A549 (cell line): ENCODE measurements around the gene DLG1. TPM values are rescaled to one million over a fixed set of nuclear protein-coding genes. Genes with fewer than 3 reads are reported as not detected.

Experiments used
- ATAC-seq, 2 experiments: fragments of 200-7000 bp in 1 of 2; fragments of >200 bp in 1 of 2; cut with Nextera tagmentation in 1 of 2; cut with Tn5 transposase in 1 of 2; 3 replicates each; pipeline versions ENCODE4 v1.8.0 to v1.9.1; 2018 to 2020; ENCODE audit warnings: mild to moderate bottlenecking in 1 of 2, moderate library complexity in 1 of 2
- CTCF ChIA-PET: fragments of 300-600 bp; sonication (Branson Sonifier 250); formaldehyde crosslinking; extraction: SDS; loops from one replicate; lab custom pipeline; 2021; ENCODE audit warnings: antibody characterized with exemption, inconsistent platforms; lab: Yijun Ruan, JAX
- POLR2A ChIA-PET: fragments of 350-600 bp; formaldehyde crosslinking; extraction: SDS; loops from one replicate; lab custom pipeline; 2021; ENCODE audit warnings: antibody characterized with exemption, inconsistent platforms; lab: Yijun Ruan, JAX
- DNase-seq, 2 experiments: peaks; one replicate each; pipeline versions ENCODE4 v3.0.0 to v3.0.0-alpha.2; 2011 to 2016; ENCODE audit warnings: low read depth in 1 of 2, low spot score in 1 of 2
- FAIRE-seq: peaks from 2 replicates; lab custom pipeline; 2011; peaks lifted over from hg19 to GRCh38; lab: Jason Lieb, UNC
- H3K27ac ChIP-seq, 2 experiments: fragments of >200 bp; sonication (Bioruptor Twin); formaldehyde crosslinking; 3 replicates each; pipeline ENCODE4 v1.5.1; 2016 to 2017
- H3K4me1 ChIP-seq: fragments of >200 bp; sonication (Bioruptor Twin); formaldehyde crosslinking; 3 replicates; pipeline ENCODE4 v1.6.1; 2016
- H3K4me2 ChIP-seq: fragments of >200 bp; sonication (Bioruptor Twin); formaldehyde crosslinking; 3 replicates; pipeline ENCODE4 v1.6.1; 2016
- H3K4me3 ChIP-seq: fragments of >200 bp; sonication (Bioruptor Twin); formaldehyde crosslinking; 3 replicates; pipeline ENCODE4 v1.5.1; 2016
- H3K9me3 ChIP-seq: fragments of >200 bp; sonication (Bioruptor Twin); formaldehyde crosslinking; 3 replicates; pipeline ENCODE4 v1.6.1; 2016
- ELK1 ChIP-seq: fragments of 150-350 bp; IDR thresholded peaks from 2 replicates; pipeline ENCODE4 v1.6.1; 2014; ENCODE audit warnings: low read depth, mild to moderate bottlenecking, low read length
- EP300 ChIP-seq, 2 experiments: fragments of >200 bp; sonication (Bioruptor Twin); formaldehyde crosslinking; IDR thresholded peaks; 2 replicates in 1 of 2; 3 replicates in 1 of 2; pipeline ENCODE4 v1.6.1; 2016 to 2017
- ESRRA ChIP-seq: fragments of 150-350 bp; IDR thresholded peaks from 2 replicates; pipeline ENCODE4 v1.6.1; 2014; ENCODE audit warnings: mild to moderate bottlenecking, low read length, borderline replicate concordance
- JUN ChIP-seq, 2 experiments: fragments of >200 bp; sonication (Bioruptor Twin); formaldehyde crosslinking; IDR thresholded peaks; 2 replicates in 1 of 2; 3 replicates in 1 of 2; pipeline ENCODE4 v1.6.1; 2016 to 2017
- MAX ChIP-seq: IDR thresholded peaks from 2 replicates; pipeline ENCODE4 v1.6.1; 2012
- PHF8 ChIP-seq: fragments of 200-600 bp; sonication (generic); IDR thresholded peaks from 2 replicates; pipeline ENCODE4 v1.6.1; 2016; ENCODE audit warnings: low read depth, mild to moderate bottlenecking, antibody characterized with exemption, moderate library complexity, borderline replicate concordance
- POLR2A ChIP-seq: IDR thresholded peaks from 2 replicates; pipeline ENCODE4 v1.6.1; 2012; ENCODE audit warnings: mild to moderate bottlenecking, low read length
- RFX5 ChIP-seq: fragments of 450-650 bp; IDR thresholded peaks from 2 replicates; pipeline ENCODE4 v1.7.1; 2014; ENCODE audit warnings: antibody characterized with exemption, mild to moderate bottlenecking, moderate library complexity
- SREBF2 ChIP-seq: fragments of 450-650 bp; IDR thresholded peaks from 2 replicates; pipeline ENCODE4 v1.6.1; 2014; ENCODE audit warnings: mild to moderate bottlenecking, moderate library complexity
- USF2 ChIP-seq: fragments of 450-650 bp; IDR thresholded peaks from 2 replicates; pipeline ENCODE4 v1.6.1; 2014; ENCODE audit warnings: antibody characterized with exemption
- ZFP36 ChIP-seq: fragments of 450-650 bp; IDR thresholded peaks from 2 replicates; pipeline ENCODE4 v1.6.1; 2014; ENCODE audit warnings: borderline replicate concordance; ENCODE audit not compliant: partially characterized antibody
- WGBS: methylation state at CpG from one replicate; pipeline ENCODE4 v1.1.6; 2017; ENCODE audit errors: missing lambda C conversion rate; 5-methylcytosine and 5-hydroxymethylcytosine counted together
- polyA plus RNA-seq, 4 experiments: library from polyadenylated mRNA; depleted of rRNA in 3 of 4; stranded (reverse); fragments of >200 nt; fragmentation: RNase III in 1 of 4; extraction: RNeasy Plus Mini Kit Qiagen cat#74134 plus additional on column Dnase treatment in 1 of 4; gene quantifications; 2 replicates in 3 of 4; 3 replicates in 1 of 4; pipeline ENCODE4 v1.2.3, GENCODE V29; 2011 to 2017
- TF ChIP-seq, protein P1 (sequence below): fragments of 250-450 bp; sonication (Bioruptor Pico); IDR thresholded peaks from 2 replicates; pipeline ENCODE4 v1.5.0; 2020; ENCODE audit warnings: low read depth, mild to moderate bottlenecking, moderate library complexity
- TF ChIP-seq, protein P2 (sequence below): IDR thresholded peaks from 2 replicates; pipeline ENCODE4 v1.6.1; 2012; ENCODE audit warnings: low read depth, borderline replicate concordance

DLG1 gene
- polyA plus RNA-seq, 2 of the 4 experiments (the other 2 are of a cell fraction): 27.0 to 33.9 TPM

- TF ChIP-seq, protein P1, sequence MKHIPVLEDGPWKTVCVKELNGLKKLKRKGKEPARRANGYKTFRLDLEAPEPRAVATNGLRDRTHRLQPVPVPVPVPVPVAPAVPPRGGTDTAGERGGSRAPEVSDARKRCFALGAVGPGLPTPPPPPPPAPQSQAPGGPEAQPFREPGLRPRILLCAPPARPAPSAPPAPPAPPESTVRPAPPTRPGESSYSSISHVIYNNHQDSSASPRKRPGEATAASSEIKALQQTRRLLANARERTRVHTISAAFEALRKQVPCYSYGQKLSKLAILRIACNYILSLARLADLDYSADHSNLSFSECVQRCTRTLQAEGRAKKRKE: no peak
- TF ChIP-seq ELK1: no peak
Observed at GRCh38 chr3:197302033-197302432, 3.6 kb upstream of the DLG1 start (continued).

DNA sequence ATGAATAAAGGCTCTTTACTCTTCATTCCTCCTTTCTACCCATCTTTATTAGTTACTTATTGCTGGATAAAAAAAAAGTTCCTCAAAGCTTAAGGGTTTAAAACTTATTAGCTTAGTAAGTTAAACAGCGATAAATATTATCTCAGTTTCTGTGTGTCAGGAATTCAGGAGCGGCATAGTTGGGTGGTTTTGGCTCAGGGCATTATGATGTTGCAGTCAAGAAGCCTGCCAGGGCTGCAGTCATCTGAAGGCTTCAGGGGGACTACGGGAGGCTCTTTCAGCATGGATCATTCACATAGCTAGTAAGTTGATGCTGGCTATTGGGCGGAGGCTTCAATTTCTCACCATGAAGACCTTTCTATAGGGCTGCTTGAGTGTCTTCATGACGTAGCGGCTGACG is 1.9 kb upstream of the DLG1 start:
- H3K27ac ChIP-seq: no peak overlapping the region
- no peaks in the 10 kb centered on the region for H3K9me3 ChIP-seq
- no peak for TF ChIP-seq ZFP36
- TF ChIP-seq, all 56 proteins: peak for 0
- no peak for DNase-seq
- CTCF ChIA-PET: no interaction called here
- no peak for FAIRE-seq
- no peak overlapping the region for H3K4me3 ChIP-seq
- 94% methylated on average over 5 of the region's 7 CpGs for WGBS
- no peak overlapping the region for H3K4me2 ChIP-seq
- ATAC-seq: no peak
- peaks cover 17% of the 10 kb centered on the region; the same call in 2 of the 3 replicates for H3K4me1 ChIP-seq
- POLR2A ChIA-PET: interaction anchor here (0.6 kb wide), 1 partner anchor 52 kb away, joined by 3 read pairs; no protein-coding TSS in a partner anchor

DNA sequence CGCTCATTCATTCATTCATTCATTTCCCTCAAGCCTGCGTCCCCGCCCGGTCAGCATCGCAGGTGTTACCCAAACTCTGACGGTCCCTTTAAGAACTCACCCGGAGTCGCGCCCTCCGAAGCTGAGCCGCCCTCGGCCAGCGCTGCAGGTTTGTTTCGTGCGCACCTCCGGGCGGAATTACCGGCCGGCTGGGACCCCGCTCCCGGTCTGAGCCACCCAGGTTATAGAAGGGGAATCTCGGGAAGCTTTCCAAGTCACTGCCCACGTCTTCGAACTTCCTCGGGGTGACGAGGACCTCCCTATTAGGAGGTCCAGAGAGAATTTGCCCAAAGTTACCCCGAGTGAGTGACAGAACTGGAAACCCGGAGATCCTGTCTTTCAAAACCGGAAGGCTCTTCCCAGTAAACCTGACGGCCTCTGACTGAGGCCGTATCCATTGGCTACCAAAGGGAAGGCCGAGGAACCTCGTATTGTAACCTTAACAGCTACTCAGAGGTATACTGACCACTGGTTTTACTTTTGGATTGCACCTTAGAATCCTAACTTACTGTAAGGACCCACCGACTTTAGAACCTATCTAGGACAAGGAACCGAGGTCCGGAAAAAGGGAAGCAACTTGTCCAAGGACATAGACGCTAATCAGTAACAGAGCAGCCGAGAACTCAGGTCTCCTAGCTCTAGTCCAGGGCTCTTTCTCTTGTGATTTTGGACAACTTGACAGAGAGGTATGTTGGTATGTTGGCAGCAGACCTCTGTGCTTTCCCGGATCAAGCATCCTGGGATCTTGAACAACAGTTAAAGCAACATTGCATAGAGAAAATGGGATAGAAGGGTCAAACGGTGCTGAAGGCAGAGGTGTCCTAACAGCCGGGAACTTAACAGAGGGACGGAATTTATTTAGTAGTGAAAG is 788 bp upstream of the DLG1 start:
- ChIA-PET POLR2A (interaction anchor here (1.5 to 1.6 kb wide), 3 partner anchors 157 to 213 kb away, joined by 3 to 6 read pairs (median 4); no protein-coding TSS in a partner anchor), CTCF (no interaction called here)
- peak overlapping the region; percentile 98 to 99 for H3K27ac ChIP-seq
- DNase-seq: peak; percentile 37 to 40
- H3K4me2 ChIP-seq: peak overlapping the region; percentile 85
- TF ChIP-seq RFX5 (no peak), MAX (peak; percentile 25; the same call in 1 of the 2 replicates), EP300 (IDR thresholded peaks at IDR 0.05) (no peak), POLR2A (peak; percentile 10; the same call in 1 of the 2 replicates)
- TF ChIP-seq, protein P2, sequence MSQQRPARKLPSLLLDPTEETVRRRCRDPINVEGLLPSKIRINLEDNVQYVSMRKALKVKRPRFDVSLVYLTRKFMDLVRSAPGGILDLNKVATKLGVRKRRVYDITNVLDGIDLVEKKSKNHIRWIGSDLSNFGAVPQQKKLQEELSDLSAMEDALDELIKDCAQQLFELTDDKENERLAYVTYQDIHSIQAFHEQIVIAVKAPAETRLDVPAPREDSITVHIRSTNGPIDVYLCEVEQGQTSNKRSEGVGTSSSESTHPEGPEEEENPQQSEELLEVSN: peak; percentile 20; the same call in 1 of the 2 replicates
- H3K4me1 ChIP-seq: peaks cover 17% of the 10 kb centered on the region; the same call in 2 of the 3 replicates
- no peak for FAIRE-seq
- peak; percentile 56 to 63 for ATAC-seq
- WGBS: 16% methylated on average over 40 of the region's 42 CpGs
- no peaks in the 10 kb centered on the region for H3K9me3 ChIP-seq
- H3K4me3 ChIP-seq: peak overlapping the region; percentile 97

DNA sequence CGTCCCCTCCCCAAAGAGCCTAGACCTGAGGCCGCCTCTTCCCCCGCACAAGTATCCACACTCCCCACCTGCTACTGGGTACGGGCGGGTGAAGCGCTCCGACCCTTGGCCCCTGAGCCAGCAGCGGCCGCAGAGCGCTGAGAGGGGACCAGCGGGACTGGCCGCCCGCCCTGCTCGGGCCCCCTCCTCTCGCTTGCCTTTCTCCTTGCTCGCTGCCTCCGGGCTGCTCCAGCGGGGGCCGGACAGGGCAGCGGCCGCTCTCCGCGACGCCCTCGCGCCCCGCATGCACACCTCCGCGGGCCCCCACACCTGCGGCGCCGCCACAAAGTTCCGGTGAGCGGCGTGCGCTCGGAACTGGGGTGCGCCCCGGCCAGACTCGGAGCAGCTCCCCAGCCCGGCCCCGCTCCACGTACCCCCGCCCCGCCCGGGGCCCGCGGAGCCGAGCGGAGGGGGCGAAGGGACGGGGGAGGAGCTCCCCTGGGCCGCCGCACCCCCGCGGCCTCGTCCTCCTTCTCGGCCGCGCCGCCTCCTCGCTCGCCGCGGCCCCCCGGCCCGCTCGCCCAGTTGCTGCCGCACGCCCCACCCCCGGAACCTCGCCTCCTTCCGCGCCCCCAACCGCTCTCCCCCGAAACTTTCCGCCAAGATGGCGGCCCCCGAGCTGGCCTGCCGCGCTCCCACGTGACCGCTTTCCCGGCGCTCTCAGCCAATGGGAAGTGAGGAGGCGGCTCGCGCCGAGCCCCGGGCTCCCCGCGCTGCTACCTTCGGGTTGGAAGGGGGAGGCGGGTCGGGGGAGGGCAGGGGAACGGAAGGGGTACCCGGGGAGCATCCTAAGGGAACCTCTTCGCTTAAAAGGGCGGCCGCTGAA is 704 bp downstream of the DLG1 start:
- DNase-seq (peak; percentile 83), FAIRE-seq (no peak), ATAC-seq (peak; percentile 92 to 93)
- Histone ChIP-seq H3K4me2 (peak overlapping the region; percentile 93), H3K4me1 (peaks cover 17% of the 10 kb centered on the region; the same call in 2 of the 3 replicates), H3K27ac (peak overlapping the region; percentile 98 to 99), H3K9me3 (no peaks in the 10 kb centered on the region), H3K4me3 (peak overlapping the region; percentile 97)
- WGBS: 0% methylated on average over 3 of the region's 100 CpGs
- CTCF ChIA-PET: interaction anchor here (1.1 kb wide), 1 partner anchor 15 kb away, joined by 3 read pairs; no protein-coding TSS in a partner anchor
- POLR2A ChIA-PET: interaction anchor here (0.7 to 1.6 kb wide), 10 partner anchors 12 to 224 kb away, joined by 3 to 8 read pairs (median 4); no protein-coding TSS in a partner anchor
- peak; percentile 25; the same call in 1 of the 2 replicates for TF ChIP-seq MAX
- TF ChIP-seq JUN (IDR thresholded peaks at IDR 0.05): peak in 1 of 2 experiments; percentile 40; a peak in 2 of 5 replicates
- no peak for TF ChIP-seq ESRRA
- peak; percentile 12; the same call in 1 of the 2 replicates for TF ChIP-seq PHF8
- peak; percentile 83 for TF ChIP-seq USF2
- no peak for TF ChIP-seq SREBF2
- peak; percentile 37; the same call in 1 of the 2 replicates for TF ChIP-seq POLR2A
